Measurements from ENCODE around the gene TMEM87B.

GRCh38 chr2:112021290-112021689, 33.8 kb upstream of the TMEM87B start:
- TF ChIP-seq, protein P1, sequence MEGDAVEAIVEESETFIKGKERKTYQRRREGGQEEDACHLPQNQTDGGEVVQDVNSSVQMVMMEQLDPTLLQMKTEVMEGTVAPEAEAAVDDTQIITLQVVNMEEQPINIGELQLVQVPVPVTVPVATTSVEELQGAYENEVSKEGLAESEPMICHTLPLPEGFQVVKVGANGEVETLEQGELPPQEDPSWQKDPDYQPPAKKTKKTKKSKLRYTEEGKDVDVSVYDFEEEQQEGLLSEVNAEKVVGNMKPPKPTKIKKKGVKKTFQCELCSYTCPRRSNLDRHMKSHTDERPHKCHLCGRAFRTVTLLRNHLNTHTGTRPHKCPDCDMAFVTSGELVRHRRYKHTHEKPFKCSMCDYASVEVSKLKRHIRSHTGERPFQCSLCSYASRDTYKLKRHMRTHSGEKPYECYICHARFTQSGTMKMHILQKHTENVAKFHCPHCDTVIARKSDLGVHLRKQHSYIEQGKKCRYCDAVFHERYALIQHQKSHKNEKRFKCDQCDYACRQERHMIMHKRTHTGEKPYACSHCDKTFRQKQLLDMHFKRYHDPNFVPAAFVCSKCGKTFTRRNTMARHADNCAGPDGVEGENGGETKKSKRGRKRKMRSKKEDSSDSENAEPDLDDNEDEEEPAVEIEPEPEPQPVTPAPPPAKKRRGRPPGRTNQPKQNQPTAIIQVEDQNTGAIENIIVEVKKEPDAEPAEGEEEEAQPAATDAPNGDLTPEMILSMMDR (conservative IDR thresholded peaks at IDR 0.05): no peak
- TF ChIP-seq EZH2 (IDR thresholded peaks at IDR 0.05; ENCODE audit: low read depth): no peak

Data from PC-9 (cell line).